PC-3 (cell line): ENCODE measurements around the gene MAGEB2. TPM values are rescaled to one million over a fixed set of nuclear protein-coding genes. Genes with fewer than 3 reads are reported as not detected.

Experiments used
- ATAC-seq: fragments of 200-7000 bp; cut with Tn5 transposase; 2 replicates; pipeline ENCODE4 v1.9.1; 2020; ENCODE audit warnings: mild to moderate bottlenecking, moderate library complexity
- BruUV-seq: library from RNA; stranded (reverse); fragments of 400-500 nt; replicated peaks from 2 replicates; lab custom pipeline; 2021; lab: Mats Ljungman, UMichigan
- CTCF ChIA-PET: fragments of 300-600 bp; sonication (Branson Sonifier 250); formaldehyde crosslinking; loops from one replicate; lab custom pipeline; 2022; ENCODE audit warnings: antibody characterized with exemption; lab: Charles Lee
- POLR2A ChIA-PET: fragments of 300-600 bp; sonication (Branson Sonifier 250); formaldehyde crosslinking; loops from one replicate; lab custom pipeline; 2022; ENCODE audit warnings: antibody characterized with exemption; ENCODE audit not compliant: unreplicated experiment; lab: Charles Lee
- DNase-seq: peaks from one replicate; pipeline ENCODE4 v3.0.0-alpha.2; 2015
- H2AFZ ChIP-seq: fragments of 300-600 bp; sonication (generic); 2 replicates; pipeline ENCODE4 v1.6.0; 2016; ENCODE audit warnings: antibody characterized with exemption, low read length
- H3F3A ChIP-seq: fragments of 300-600 bp; sonication (generic); one replicate; pipeline ENCODE4 v1.6.0; 2017; ENCODE audit warnings: antibody characterized with exemption, low read length, control low read depth, mild to moderate bottlenecking; ENCODE audit not compliant: unreplicated experiment
- H3K27ac ChIP-seq: fragments of 300-600 bp; sonication (generic); 2 replicates; pipeline ENCODE4 v1.5.1; 2016; ENCODE audit warnings: mild to moderate bottlenecking, low read length
- H3K27me3 ChIP-seq: fragments of 300-600 bp; sonication (generic); 2 replicates; pipeline ENCODE4 v1.6.1; 2016; ENCODE audit warnings: low read length, mixed read lengths
- H3K36me3 ChIP-seq: fragments of 300-600 bp; sonication (generic); 2 replicates; pipeline ENCODE4 v1.6.1; 2016; ENCODE audit warnings: low read depth, mixed run types, low read length, mixed read lengths
- H3K4me1 ChIP-seq: fragments of 300-600 bp; sonication (generic); 2 replicates; pipeline ENCODE4 v1.5.1; 2016; ENCODE audit warnings: low read length; ENCODE audit not compliant: insufficient read depth
- H3K4me2 ChIP-seq: fragments of 300-600 bp; sonication (generic); 2 replicates; pipeline ENCODE4 v1.6.0; 2016; ENCODE audit warnings: low read length
- H3K4me3 ChIP-seq: fragments of 300-600 bp; sonication (generic); 2 replicates; pipeline ENCODE4 v1.5.1; 2016; ENCODE audit warnings: mild to moderate bottlenecking, low read length, mixed read lengths
- H3K79me2 ChIP-seq: fragments of 300-600 bp; sonication (generic); 2 replicates; pipeline ENCODE4 v1.6.1; 2017; ENCODE audit warnings: low read length, mixed read lengths
- H3K9ac ChIP-seq: fragments of 300-600 bp; sonication (generic); 2 replicates; pipeline ENCODE4 v1.6.0; 2016; ENCODE audit warnings: mild to moderate bottlenecking, low read length
- H3K9me2 ChIP-seq: fragments of 300-600 bp; sonication (generic); replicated peaks from 2 replicates; pipeline ENCODE4 v1.6.1; 2016; ENCODE audit warnings: mixed run types, low read length, mixed read lengths
- H3K9me3 ChIP-seq: fragments of 300-600 bp; sonication (generic); 2 replicates; pipeline ENCODE4 v1.6.1; 2016; ENCODE audit warnings: low read length, mixed read lengths
- H4K20me1 ChIP-seq: fragments of 300-600 bp; sonication (generic); 2 replicates; pipeline ENCODE4 v1.6.1; 2016; ENCODE audit warnings: low read length, mixed read lengths
- CTCF ChIP-seq: fragments of 300-600 bp; sonication (generic); conservative IDR thresholded peaks from 2 replicates; pipeline ENCODE4 v1.5.1; 2017; ENCODE audit warnings: antibody characterized with exemption, low read depth, mild to moderate bottlenecking, low read length
- EZH2 ChIP-seq: fragments of 300-600 bp; sonication (generic); IDR thresholded peaks from one replicate; pipeline ENCODE4 v1.6.1; 2017; ENCODE audit warnings: antibody characterized with exemption, mild to moderate bottlenecking, low read length; ENCODE audit not compliant: unreplicated experiment
- EZH2phosphoT487 ChIP-seq: fragments of 300-600 bp; sonication (generic); IDR thresholded peaks from 2 replicates; pipeline ENCODE4 v1.6.1; 2018; ENCODE audit warnings: mild to moderate bottlenecking, antibody characterized with exemption, low read length, borderline replicate concordance
- intact Hi-C: fragments of 100-400 bp; cut with micrococcal nuclease; formaldehyde crosslinking; loops from 2 replicates; pipeline ENCODE4 v1.9.0; 2023
- total RNA-seq: library from RNA; depleted of rRNA; stranded (reverse); fragments of >200 nt; gene quantifications from 2 replicates; pipeline ENCODE4 v1.2.3, GENCODE V29; 2014

MAGEB2 gene
- total RNA-seq, 1 experiment from 2014 or later, result not detected

GRCh38 chrX:30219372-30219771 lies 4.0 kb downstream of the MAGEB2 start:
- no peak overlapping the region for H3K9ac ChIP-seq
- ATAC-seq (no peak), DNase-seq (no peak)
- no peaks in the 10 kb centered on the region for H3F3A ChIP-seq
- ChIA-PET CTCF (no interaction called here), POLR2A (interaction anchor here (0.7 kb wide), 1 partner anchor 1175 kb away, joined by 5 read pairs; no protein-coding TSS in a partner anchor)
- no peaks in the 10 kb centered on the region for H3K36me3 ChIP-seq
- H3K4me1 ChIP-seq, result no peaks in the 10 kb centered on the region
- BruUV-seq, result no TSS peak
- no peaks in the 10 kb centered on the region for H3K9me2 ChIP-seq
- no peak overlapping the region for H3K4me2 ChIP-seq
- H3K79me2 ChIP-seq, result no peaks in the 10 kb centered on the region
- TF ChIP-seq EZH2 (no peak), EZH2phosphoT487 (no peak), CTCF (no peak)
- H3K27ac ChIP-seq, result no peak overlapping the region
- no peaks in the 10 kb centered on the region for H3K9me3 ChIP-seq
- intact Hi-C loops, result no loop called here
- no peak overlapping the region for H2AFZ ChIP-seq
- H4K20me1 ChIP-seq, result no peaks in the 10 kb centered on the region
- no peaks in the 10 kb centered on the region for H3K27me3 ChIP-seq
- H3K4me3 ChIP-seq, result no peak overlapping the region

- Histone ChIP-seq H3K4me3 (no peak overlapping the region), H3K9ac (no peak overlapping the region), H3K9me3 (no peaks in the 10 kb centered on the region), H3F3A (no peaks in the 10 kb centered on the region), H3K36me3 (no peaks in the 10 kb centered on the region), H2AFZ (no peak overlapping the region), H3K27ac (no peak overlapping the region), H3K79me2 (no peaks in the 10 kb centered on the region), H3K4me2 (no peak overlapping the region), H4K20me1 (no peaks in the 10 kb centered on the region), H3K27me3 (no peaks in the 10 kb centered on the region), H3K4me1 (no peaks in the 10 kb centered on the region), H3K9me2 (no peaks in the 10 kb centered on the region)
- BruUV-seq, result no TSS peak
- intact Hi-C loops, result no loop called here
- DNase-seq (no peak), ATAC-seq (no peak)
- ChIA-PET POLR2A (no interaction called here), CTCF (no interaction called here)
- no peak for TF ChIP-seq EZH2
- no peak for TF ChIP-seq EZH2phosphoT487
- no peak for TF ChIP-seq CTCF
Measured at GRCh38 chrX:30220661-30221060, 5.3 kb downstream of the MAGEB2 start.

GRCh38 chrX:30224536-30224935 lies 9.2 kb downstream of the MAGEB2 start:
- no peak overlapping the region for H3K4me3 ChIP-seq
- H3K27me3 ChIP-seq, result no peaks in the 10 kb centered on the region
- no peak overlapping the region for H3K9ac ChIP-seq
- no peaks in the 10 kb centered on the region for H4K20me1 ChIP-seq
- ChIA-PET CTCF (no interaction called here), POLR2A (no interaction called here)
- no peak overlapping the region for H2AFZ ChIP-seq
- no peaks in the 10 kb centered on the region for H3K4me1 ChIP-seq
- no peaks in the 10 kb centered on the region for H3K36me3 ChIP-seq
- H3K9me3 ChIP-seq, result no peaks in the 10 kb centered on the region
- no peak for DNase-seq
- no peak overlapping the region for H3K27ac ChIP-seq
- H3K9me2 ChIP-seq, result no peaks in the 10 kb centered on the region
- H3K4me2 ChIP-seq, result no peak overlapping the region
- no peaks in the 10 kb centered on the region for H3K79me2 ChIP-seq
- no peaks in the 10 kb centered on the region for H3F3A ChIP-seq
- no peak for ATAC-seq
- BruUV-seq, result no TSS peak
- TF ChIP-seq EZH2 (no peak), EZH2phosphoT487 (no peak), CTCF (no peak)
- intact Hi-C loops, result no loop called here
